ENCODE results near the gene TTC7B. TPM values are rescaled to one million over a fixed set of nuclear protein-coding genes. Genes with fewer than 3 reads are reported as not detected.

Gene TTC7B
- total RNA-seq, 1 experiment from 2014 or later: 21.3 TPM

DNA sequence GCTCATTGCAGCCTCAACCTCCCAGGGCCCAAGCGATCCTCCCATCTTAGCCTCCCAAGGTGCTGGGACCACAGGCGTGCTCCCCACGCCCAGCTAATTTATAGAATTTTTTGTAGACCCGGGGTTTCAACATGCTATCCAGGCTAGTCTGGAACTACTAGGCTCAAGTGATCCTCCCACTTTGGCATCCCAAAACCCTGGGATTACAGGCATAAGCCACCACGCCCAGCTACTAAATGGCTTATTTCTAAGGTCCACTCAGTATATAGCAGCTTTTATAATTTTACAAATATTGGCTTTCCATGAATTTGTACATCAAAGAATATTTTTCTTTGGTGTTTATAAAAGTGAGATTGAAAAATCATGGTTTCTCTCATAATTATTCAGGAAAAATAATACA lies 167.8 kb downstream of the TTC7B start:
- DNase-seq (ENCODE audit: low read depth): no peak

DNA sequence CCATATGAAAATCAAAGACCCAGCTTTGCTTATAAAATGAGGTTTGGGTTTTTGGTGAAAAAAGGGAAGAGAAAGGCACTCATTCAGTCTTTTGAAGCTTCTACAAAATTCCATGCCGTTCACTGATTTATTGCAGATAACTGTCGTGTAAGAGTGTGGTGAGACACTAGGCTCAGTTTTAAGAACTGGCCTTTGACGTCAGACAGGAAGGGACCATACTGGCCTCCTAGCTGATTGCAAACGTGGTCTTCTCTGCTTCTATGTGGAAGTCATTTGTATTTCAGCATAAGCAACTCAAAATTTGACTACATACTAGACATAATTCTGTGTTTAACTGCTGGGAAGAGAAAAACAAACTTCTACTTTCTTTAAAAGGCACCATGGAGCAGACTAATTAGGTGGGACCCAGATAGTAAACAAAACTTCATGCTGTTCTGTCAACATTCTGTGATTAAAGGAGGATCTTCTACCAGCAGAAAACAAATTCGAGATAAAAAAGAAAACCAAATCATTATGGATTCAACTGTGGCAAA lies 168.7 kb downstream of the TTC7B start:
- no peak for DNase-seq (ENCODE audit: low read depth)

DNA sequence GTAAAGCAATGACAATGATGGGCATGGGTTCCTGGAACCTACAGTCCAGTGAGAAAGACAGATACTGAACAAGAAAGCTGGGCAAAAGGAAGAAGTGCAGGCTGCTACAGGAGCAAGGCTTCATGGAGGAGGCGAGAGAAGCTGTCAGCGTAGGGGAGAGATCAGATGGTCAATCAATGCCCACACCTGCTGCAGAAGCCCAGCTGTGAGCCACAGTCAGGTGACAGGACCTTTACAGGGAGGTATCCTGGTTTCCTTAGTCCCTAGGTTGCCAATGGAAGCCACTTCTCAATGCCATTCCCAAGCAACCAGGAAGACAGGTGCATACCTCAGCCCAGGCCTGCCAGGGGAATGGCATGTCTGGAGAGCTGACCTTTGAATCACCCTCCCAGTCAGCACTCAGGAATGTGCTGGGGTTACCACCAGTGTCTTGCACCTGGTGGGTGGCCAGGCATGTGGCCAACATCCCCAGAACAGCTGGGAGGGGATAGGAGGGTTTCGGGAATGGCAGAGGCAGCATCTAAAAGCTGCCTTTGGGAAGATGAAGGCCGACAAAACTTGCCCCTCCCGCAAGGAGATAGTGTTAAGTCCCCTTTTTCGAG lies 170.3 kb downstream of the TTC7B start:
- DNase-seq (ENCODE audit: low read depth): peak; percentile 86

DNA sequence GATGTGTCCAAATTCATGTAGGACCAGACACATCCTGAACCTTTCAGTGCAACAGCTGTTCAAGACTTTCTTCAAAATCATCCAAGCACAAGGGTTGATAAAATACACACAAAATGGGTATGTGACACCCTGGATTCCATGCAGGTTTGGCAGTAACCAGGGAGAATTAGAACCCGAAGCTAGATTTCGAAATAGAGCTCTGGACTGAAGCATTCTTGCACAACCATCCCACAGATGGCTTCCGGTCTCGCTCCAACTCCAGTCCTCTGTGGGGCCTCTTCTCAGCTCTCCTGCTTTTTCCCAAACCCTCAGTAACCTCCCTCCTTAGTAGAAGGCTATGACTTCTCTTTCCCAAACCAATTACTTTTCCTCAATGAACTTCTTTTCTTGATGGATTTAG lies 171.3 kb downstream of the TTC7B start:
- DNase-seq (ENCODE audit: low read depth): no peak

DNA sequence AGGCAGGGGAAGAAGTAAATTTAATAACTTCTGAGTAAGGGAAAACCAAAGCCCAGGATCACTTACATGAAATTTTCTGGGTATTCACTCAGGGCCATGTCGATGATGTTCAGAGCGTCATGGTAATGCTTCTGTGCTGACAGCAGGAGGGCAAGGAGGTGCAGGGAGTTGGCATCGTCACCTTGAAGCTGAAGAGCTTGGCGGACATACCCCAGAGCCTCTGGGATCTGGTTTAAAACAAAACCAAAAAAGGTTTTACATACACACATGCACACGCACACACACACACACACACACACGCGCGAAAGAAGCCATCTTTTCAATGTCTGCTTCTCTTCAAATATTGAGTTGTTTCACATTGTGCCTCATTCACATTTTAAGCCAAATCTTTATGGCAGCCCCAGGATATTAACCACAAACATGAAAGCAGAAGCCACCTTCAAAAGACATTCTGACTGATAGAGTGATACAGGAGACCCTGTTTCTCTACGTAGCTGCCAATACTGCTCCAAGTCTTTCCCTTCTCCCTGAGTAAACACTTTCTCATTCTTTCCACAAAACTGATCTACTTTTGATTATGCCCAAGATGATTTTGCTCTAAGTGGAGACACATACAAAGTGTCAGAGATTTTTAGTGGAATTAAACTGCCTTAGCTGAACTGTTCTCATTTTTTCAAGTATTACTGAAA lies 172.1 kb downstream of the TTC7B start:
- no peak for DNase-seq (ENCODE audit: low read depth)

DNA sequence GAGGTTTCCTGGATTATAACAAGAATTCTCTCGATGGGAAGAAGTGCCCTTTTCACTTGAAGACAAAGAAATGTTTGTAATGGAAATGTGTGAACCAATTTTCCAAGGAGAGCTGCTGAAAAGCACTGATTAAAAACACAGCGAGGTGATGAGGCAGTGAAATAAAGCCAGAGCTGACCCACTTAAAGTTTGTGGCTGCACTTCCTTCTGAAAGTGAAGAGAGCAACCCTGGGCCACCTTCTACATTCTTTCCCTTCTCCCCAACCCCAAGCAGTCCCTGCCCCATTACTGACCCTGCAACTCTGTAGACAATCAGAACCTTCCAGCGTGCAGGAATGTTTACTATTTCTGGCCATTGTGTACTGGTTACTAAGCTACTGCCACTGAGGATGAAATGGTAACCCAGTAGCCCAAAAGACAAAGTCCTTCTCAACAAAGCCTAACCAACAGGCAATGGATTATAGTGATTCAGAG lies 173.9 kb downstream of the TTC7B start:
- DNase-seq (ENCODE audit: low read depth): no peak

DNA sequence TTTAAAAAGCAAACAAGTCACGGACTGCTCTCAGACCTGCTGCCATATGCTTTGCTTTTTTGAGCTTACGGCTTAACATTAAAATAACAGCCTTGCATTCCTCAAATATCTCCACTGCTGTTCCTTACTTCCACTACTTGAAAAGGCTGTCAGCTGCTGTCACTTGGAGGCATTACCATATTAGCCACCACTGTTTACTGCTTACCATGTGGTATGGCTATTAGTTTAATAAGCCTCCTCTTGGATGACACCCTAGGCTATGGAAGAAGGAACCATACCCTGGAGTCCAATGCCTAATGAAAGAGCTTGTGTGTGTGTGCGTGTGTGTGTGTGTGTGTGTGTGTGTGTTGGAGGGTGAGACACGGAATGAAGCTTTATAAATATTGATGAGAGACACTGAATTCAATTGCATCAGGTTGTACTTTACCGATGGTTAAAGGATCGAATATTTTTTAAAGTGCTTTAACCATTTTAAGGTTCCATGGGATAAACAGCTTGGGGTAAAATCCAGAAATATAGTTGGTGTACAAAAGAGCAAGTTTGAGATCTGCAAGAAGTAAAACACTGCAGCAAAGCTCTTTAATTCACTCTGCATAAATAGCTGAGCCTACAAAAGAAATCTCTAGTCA lies 174.5 kb downstream of the TTC7B start:
- no peak for DNase-seq (ENCODE audit: low read depth)

DNA sequence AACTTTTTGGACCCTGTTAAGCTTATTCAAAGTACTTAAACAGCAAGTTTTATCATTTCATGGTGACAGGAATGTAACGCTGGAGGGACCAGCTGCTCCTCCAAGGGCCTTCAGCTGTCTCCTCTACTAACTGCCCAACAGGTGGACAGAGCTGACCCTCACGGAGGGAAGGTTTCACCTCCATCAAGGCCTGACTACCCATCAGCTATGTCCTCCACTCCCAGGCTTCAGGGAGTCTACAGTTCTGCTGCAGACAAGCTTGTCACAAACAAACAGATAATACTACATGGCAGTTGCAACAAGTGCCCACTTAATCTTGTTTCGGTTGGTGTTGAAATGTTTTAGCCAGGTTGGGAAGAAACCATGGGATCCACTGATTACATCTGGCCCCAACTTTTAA lies 175.1 kb downstream of the TTC7B start:
- no peak for DNase-seq (ENCODE audit: low read depth)

DNA sequence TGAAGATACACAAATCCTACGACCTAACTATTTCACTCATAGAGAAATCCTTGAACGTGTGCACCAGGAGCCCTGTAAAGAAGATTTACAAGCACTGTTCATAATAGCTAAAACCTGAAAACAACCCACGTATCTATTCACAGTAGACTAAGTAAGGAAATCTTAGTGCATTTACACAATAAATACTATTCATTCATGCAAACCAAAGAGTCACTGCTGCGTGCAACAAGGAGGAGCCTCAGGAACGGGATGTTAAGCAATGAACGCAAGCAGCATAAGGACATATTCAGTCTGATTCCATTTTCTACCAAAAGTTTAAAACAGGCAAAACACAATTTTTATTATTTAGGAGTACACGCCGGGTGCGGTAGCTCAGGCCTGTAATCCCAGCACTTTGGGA lies 176.6 kb downstream of the TTC7B start:
- no peak for DNase-seq (ENCODE audit: low read depth)

DNA sequence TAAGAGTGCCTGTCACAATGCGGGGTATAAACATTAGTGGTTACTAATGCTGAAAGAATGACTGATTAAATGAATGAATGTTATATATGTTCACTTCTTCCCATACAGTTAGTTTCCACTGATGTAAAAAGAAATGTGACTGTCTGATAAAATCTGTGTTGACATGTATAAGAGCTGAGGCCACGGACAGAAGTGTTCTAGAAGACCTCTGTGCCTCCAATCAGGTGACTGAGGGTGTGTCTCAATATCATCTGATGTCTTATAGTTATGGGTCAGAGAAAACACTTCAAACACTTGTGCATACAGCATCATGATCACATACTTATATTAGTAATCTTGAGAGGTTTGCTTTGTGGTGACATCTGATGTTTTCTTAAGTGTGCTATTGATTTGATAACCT lies 183.4 kb downstream of the TTC7B start:
- DNase-seq (ENCODE audit: low read depth): no peak

DNA sequence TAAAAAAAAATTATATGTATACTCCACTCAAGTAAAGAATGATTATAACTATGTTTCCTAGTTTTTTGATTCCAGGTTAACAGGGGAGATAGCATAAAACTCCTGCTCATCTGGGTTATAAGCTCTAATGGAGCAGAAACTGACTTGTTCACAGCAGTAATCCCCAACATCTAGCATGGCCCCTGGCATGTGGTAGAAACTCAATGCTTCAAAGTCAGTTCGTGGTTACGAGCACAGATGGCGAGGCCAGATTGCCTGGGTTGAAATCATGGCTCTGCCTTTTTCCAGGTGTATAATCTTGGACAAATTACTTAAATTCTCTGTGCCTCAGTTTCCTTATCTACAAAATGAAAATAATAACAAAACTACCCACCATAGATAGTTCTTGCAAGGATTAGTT lies 183.8 kb downstream of the TTC7B start:
- DNase-seq (ENCODE audit: low read depth): no peak

DNA sequence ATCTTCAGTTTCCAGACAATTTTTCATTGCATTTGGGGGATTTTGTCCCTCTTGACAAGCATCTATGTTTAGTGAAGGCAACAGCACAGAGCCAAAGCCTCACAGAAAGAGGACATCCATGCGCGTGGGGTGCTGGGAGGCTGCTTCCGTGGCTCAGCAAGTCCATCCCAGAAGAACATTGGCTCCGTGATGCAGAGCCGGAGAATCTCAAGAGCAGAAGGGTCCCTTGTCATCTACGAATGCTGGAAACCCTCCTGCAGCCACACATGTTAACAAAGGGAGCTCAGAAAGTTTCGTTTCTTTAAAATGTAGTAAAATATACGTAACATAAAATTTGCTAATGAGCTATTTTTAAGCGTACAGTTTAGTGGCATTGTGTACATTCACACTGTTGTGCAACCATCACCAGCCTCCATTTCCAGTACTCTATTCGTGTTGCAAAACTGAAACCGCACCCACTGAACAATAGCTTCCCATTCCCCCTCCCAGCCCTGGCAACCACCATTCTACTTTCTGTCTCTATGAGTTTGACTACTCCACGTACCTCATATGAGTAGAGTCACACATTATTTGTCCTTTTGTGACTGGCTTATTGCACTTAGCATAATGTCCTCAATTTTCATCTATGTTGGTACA lies 185.9 kb downstream of the TTC7B start:
- no peak for DNase-seq (ENCODE audit: low read depth)

DNA sequence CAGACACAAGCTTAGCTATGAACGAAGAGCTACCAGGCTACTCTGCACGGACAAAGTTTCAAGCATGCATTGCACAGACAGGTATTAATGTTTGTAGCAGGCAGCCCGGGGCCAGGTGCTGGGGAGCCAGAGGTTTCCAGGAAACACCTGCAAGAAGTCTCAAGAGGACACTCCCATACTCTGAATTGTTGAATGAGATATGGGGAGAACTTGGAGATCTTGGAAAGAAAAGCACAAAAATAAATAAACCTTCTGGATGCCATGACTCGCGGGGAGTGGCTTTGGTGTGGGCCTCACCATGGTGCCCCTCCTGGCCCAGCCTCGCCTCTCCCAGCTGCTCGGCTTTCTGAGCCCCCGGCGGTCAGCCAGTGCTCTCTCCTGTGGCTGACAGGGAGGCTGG lies 186.8 kb downstream of the TTC7B start:
- no peak for DNase-seq (ENCODE audit: low read depth)

DNA sequence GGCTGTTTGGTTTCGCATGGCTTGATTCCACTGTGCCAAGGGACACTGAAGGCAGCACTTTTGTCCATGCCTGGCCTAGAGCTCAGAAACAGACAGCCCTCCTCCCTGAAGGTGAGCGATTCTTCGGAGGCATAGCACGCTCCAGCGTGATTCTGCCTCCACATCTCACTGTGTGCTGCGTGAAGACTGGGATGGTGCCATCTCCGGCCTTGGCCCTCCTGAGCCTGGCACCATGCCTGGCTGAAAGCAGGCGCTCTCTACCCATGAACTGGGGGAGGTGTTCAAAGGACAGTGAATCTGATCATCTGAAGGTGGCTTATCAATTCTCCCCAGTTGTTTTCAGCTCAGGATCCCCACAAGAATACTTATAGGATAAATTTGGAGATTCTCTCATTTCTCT lies 187.4 kb downstream of the TTC7B start:
- DNase-seq (ENCODE audit: low read depth): no peak

DNA sequence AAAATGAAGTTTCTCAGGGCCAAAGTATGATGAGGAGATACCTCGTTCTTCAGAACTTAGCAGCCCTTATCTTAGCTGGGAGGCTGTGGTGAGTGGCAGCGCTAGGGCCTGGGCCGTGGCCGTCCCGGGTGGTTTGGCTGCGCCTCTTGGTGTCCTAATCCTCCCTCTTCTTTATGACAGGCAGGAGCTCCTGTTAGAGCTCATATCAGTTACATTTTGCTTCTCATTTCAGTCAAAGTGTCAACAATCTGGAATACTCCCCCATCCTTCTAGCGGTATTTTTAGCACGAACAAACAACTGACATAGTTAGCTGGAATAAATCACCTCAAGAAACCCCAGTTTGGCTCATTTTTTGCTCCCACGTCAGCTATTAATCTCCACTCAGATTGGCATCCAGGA lies 188.8 kb downstream of the TTC7B start:
- DNase-seq (ENCODE audit: low read depth): no peak

DNA sequence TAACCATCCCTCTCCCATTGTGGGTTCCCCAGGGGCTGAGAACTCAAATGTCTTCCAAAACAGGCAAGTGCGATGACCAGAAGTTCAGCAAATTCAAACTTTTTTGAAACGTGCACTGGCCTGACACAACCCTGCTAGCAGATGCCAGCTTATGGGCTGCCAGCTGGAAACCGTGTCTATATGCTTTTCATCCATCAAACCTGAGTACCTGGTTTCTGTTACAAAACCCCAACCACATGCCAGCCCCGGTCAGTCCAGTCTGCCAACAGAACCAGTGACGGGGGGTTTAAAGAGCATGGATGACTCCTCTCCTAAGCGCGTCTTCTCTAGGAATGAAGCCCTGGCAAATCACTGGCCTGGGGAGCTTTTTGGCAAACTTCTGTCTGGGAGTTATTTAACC lies 189.7 kb downstream of the TTC7B start:
- no peak for DNase-seq (ENCODE audit: low read depth)

DNA sequence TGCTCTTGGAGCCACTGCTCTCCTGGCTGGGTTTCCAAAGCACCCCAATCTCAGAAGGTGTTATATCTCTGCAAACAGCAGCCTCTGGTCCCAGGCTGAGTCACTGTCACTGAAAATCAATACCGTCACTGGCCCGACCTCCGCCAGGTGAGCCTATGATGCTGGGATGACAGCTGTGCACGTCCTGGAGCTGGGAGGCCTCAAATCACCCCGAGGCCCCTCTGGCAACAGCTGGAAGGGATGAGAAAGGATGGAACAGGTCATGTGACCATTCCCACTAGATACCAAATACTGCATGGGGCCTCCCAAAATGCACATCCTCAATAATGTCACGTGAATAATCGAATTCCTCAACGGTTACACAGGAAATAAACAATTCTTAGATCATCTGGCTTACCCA lies 190.8 kb downstream of the TTC7B start:
- DNase-seq (ENCODE audit: low read depth): no peak

DNA sequence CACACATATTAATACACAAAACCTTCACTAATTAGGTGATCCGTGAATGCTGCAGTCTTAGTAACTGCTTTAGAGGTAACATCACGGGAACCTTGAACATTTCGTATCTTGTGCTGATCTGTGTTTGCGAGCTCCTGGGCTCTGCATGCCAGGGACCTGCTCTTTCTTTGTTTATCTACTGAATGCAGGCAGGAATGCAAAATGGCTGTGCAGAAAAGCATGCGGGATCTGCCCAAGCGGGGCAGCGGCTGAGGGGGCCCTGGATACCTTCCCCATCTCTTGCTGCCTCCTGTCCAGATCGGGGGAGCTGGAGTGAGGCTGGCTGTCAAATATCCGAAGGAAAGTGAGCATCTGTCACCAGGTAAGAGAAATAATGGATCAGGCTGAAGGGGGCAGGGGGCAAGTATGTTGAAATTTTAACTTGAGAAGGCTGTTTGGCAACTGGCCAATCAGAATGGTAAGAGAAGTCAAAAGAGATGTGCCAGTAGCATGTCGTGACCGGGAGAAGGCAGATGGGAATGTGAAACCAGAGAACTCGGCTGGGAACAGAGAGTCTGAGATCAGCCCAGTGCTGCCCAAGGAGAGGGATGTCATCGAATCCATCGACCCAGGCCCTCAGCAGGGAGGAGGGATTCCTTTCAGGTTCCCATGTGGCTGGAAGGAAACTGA lies 191.4 kb downstream of the TTC7B start:
- no peak for DNase-seq (ENCODE audit: low read depth)

DNA sequence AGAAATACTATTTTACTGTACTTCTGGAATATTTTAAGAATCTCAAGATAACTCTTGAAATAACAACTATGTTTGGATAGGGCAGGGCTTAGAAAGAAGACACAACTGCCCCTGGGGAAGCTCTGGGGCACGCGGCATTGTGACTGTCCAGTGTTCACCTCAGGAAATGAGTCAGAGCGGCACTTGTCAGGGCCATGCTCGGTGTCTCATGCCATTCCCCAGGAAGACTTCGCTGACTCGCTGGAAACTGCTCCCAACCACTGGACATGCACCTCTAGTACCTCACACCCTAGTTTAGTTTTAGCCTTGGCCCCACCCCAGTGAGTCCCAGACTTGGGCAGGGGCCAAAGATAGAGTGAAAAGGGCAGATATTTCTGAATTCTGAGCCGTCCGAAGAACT lies 192.0 kb downstream of the TTC7B start:
- DNase-seq (ENCODE audit: low read depth): peak; percentile 81

DNA sequence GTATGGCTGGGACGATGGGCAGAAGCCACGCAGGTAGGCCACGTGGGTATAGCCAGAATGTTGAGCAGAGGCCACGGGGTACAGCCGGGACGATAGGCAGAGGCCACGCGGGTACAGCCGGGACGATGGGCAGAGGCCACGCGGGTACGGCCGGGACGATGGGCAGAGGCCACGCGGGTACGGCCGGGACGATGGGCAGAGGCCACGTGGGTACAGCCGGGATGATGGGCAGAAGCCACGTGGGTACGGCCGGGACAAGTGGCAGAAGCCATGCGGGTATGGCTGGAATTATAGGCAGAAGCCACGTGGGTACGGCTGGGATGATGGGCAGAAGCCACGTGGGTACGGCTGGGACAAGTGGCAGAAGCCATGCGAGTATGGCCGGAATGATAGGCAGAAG lies 195.0 kb downstream of the TTC7B start:
- no peak for DNase-seq (ENCODE audit: low read depth)

DNA sequence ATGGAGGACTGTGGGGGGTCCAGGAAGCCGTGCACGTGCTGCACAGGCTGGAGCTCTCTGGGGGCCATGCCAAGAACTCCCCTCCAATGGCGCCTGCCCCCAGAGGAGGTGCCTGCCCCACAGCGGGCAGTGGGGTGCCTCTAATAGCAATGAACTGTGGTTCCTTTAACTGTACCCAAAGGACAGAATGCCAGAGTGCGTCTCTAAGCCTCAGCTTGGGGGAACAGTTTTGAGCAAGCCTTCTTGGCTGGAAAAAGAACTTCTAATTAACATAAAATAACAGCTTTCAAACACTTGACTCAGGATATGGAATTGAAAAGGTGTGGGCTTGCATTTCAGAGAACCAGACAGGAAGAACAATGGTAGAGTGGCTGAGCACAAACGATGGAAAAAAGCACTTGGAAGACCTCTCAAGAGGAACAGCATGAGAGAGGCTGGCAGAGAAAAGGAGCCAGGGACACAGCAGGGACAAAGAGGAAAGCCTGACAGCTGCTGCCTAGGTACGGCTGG lies 195.6 kb downstream of the TTC7B start:
- no peak for DNase-seq (ENCODE audit: low read depth)

DNA sequence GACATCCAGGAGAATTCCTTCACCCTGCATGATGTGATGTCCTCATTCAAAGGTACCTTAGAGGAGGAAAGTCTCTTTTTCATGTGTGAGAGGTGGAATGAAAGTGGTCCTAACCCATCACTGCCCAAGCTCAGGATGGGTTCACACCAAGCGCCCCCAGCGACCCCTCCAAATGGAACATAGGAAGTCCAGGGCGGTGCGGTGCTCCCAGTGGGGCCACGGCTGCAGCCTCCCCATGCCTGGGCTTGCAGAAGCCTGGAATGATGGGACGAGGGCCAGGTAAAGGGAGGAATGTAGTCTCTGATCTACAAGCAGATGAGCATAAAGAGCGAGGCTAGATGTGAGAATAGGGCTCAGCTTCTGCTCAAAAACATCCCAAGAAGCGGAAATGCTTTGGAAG lies 196.3 kb downstream of the TTC7B start:
- DNase-seq (ENCODE audit: low read depth): no peak
